HepG2 (cell line): ENCODE data around the gene STK17A. TPM values are rescaled to one million over a fixed set of nuclear protein-coding genes. Genes with fewer than 3 reads are reported as not detected.

ENCODE experiments used
- ADNP ChIP-seq: sonication (generic); formaldehyde crosslinking; IDR thresholded peaks from 2 replicates; pipeline ENCODE4 v1.4.0; 2020; ENCODE audit warnings: missing genetic modification reagents
- ATRX ChIP-seq: sonication (generic); formaldehyde crosslinking; IDR thresholded peaks from 2 replicates; pipeline ENCODE4 v1.4.0; 2020; ENCODE audit warnings: missing genetic modification reagents, borderline replicate concordance
- GATAD1 ChIP-seq: IDR thresholded peaks from 2 replicates; pipeline ENCODE4 v1.6.1; 2016; ENCODE audit warnings: missing genetic modification reagents, missing compliant biosample characterization
- IRX3 ChIP-seq: sonication (generic); formaldehyde crosslinking; IDR thresholded peaks from 2 replicates; pipeline ENCODE4 v1.8.1; 2023; ENCODE audit warnings: mild to moderate bottlenecking, low read depth, missing genetic modification reagents, borderline replicate concordance
- JDP2 ChIP-seq: sonication (generic); formaldehyde crosslinking; IDR thresholded peaks from 2 replicates; pipeline ENCODE4 v1.8.1; 2022; ENCODE audit warnings: missing genetic modification reagents, borderline replicate concordance
- MEF2D ChIP-seq: sonication (generic); formaldehyde crosslinking; IDR thresholded peaks from 2 replicates; pipeline ENCODE4 v1.5.1; 2020; ENCODE audit warnings: mild to moderate bottlenecking, missing genetic modification reagents
- PHB2 ChIP-seq: fragments of 450-650 bp; IDR thresholded peaks from 2 replicates; pipeline ENCODE4 v1.6.1; 2018; ENCODE audit not compliant: partially characterized antibody
- PLRG1 ChIP-seq: fragments of 450-650 bp; conservative IDR thresholded peaks from 2 replicates; pipeline ENCODE4 v1.6.1; 2016
- POLR2A ChIP-seq, 2 experiments: IDR thresholded peaks; 2 replicates each; pipeline ENCODE4 v1.6.1; 2011; ENCODE audit warnings: low read depth in 2 of 2, low read length in 2 of 2, mild to moderate bottlenecking in 1 of 2, moderate library complexity in 1 of 2; ENCODE audit not compliant: insufficient read depth in 1 of 2
- POLR2AphosphoS2 ChIP-seq: IDR thresholded peaks from 2 replicates; pipeline ENCODE4 v1.6.1; 2011; ENCODE audit warnings: low read depth, low read length, improper control_type of control experiment
- SP140L ChIP-seq: sonication (generic); formaldehyde crosslinking; IDR thresholded peaks from 2 replicates; pipeline ENCODE4 v1.4.0; 2020; ENCODE audit warnings: missing genetic modification reagents, borderline replicate concordance
- TCF7 ChIP-seq: sonication (generic); IDR thresholded peaks from 2 replicates; pipeline ENCODE4 v1.6.1; 2016; ENCODE audit warnings: antibody characterized with exemption, low read depth
- TMF1 ChIP-seq: sonication (generic); formaldehyde crosslinking; IDR thresholded peaks from 2 replicates; pipeline ENCODE4 v1.8.1; 2022; ENCODE audit warnings: low read depth, missing genetic modification reagents
- TP53 ChIP-seq: sonication (generic); formaldehyde crosslinking; conservative IDR thresholded peaks from 2 replicates; pipeline ENCODE4 v1.4.0; 2020; ENCODE audit warnings: missing genetic modification reagents
- ZNF232 ChIP-seq: sonication (generic); formaldehyde crosslinking; IDR thresholded peaks from 2 replicates; pipeline ENCODE4 v1.4.0; 2020; ENCODE audit warnings: missing genetic modification reagents, borderline replicate concordance
- ZNF33A ChIP-seq: sonication (generic); formaldehyde crosslinking; IDR thresholded peaks from 2 replicates; pipeline ENCODE4 v1.5.1; 2020; ENCODE audit warnings: missing genetic modification reagents, mild to moderate bottlenecking, moderate library complexity, borderline replicate concordance
- ZNF496 ChIP-seq: sonication (generic); formaldehyde crosslinking; IDR thresholded peaks from 2 replicates; pipeline ENCODE4 v1.8.1; 2023; ENCODE audit warnings: mild to moderate bottlenecking, moderate library complexity, missing genetic modification reagents; ENCODE audit not compliant: insufficient replicate concordance
- ZNF530 ChIP-seq: sonication (generic); formaldehyde crosslinking; IDR thresholded peaks from 2 replicates; pipeline ENCODE4 v1.5.0; 2020; ENCODE audit warnings: low read depth, mild to moderate bottlenecking, missing genetic modification reagents
- ZNF546 ChIP-seq: sonication (generic); formaldehyde crosslinking; conservative IDR thresholded peaks from 2 replicates; pipeline ENCODE4 v1.8.1; 2023; ENCODE audit warnings: mild to moderate bottlenecking, missing genetic modification reagents
- polyA plus RNA-seq, 8 experiments: library from polyadenylated mRNA; depleted of rRNA in 3 of 8; stranded (reverse) in 7 of 8; unstranded in 1 of 8; fragments of >200 nt; fragmentation: Illumina TruSeq in 4 of 8; extraction: Trizol in 4 of 8; gene quantifications; 2 replicates each; pipeline versions ENCODE4 v1.2.1 to v1.2.3, GENCODE V29; 2011 to 2016; ENCODE audit warnings: low read depth in 4 of 8, missing spikeins in 1 of 8, mixed read lengths in 1 of 8; ENCODE audit not compliant: insufficient read depth in 1 of 8
- total RNA-seq, 5 experiments: library from RNA; depleted of rRNA; stranded (reverse); fragments of >200 nt; fragmentation: Illumina TruSeq; extraction: Trizol; gene quantifications; 2 replicates each; pipeline ENCODE4 v1.2.3, GENCODE V29; 2016; ENCODE audit warnings: low read depth in 1 of 5
- TF ChIP-seq, protein P1 (sequence below): sonication (generic); formaldehyde crosslinking; IDR thresholded peaks from 2 replicates; pipeline ENCODE4 v1.9.0; 2021; ENCODE audit warnings: mild to moderate bottlenecking, missing genetic modification reagents
- TF ChIP-seq, protein P2 (sequence below): IDR thresholded peaks from 2 replicates; pipeline ENCODE4 v1.6.1; 2016; ENCODE audit warnings: missing compliant biosample characterization, missing genetic modification reagents, borderline replicate concordance
- TF ChIP-seq, protein P3 (sequence below): sonication (generic); formaldehyde crosslinking; IDR thresholded peaks from 2 replicates; pipeline ENCODE4 v1.8.1; 2023; ENCODE audit warnings: missing genetic modification reagents, mild to moderate bottlenecking, borderline replicate concordance
- TF ChIP-seq, protein P4 (sequence below): sonication (generic); formaldehyde crosslinking; IDR thresholded peaks from 2 replicates; pipeline ENCODE4 v1.4.0; 2020; ENCODE audit warnings: mild to moderate bottlenecking, missing genetic modification reagents

The STK17A gene
- total and polyA plus RNA-seq, 2 of the 13 experiments (the other 11 are each of a cell fraction or from before 2014, with no cell fraction given): 18.6 to 24.3 TPM

DNA sequence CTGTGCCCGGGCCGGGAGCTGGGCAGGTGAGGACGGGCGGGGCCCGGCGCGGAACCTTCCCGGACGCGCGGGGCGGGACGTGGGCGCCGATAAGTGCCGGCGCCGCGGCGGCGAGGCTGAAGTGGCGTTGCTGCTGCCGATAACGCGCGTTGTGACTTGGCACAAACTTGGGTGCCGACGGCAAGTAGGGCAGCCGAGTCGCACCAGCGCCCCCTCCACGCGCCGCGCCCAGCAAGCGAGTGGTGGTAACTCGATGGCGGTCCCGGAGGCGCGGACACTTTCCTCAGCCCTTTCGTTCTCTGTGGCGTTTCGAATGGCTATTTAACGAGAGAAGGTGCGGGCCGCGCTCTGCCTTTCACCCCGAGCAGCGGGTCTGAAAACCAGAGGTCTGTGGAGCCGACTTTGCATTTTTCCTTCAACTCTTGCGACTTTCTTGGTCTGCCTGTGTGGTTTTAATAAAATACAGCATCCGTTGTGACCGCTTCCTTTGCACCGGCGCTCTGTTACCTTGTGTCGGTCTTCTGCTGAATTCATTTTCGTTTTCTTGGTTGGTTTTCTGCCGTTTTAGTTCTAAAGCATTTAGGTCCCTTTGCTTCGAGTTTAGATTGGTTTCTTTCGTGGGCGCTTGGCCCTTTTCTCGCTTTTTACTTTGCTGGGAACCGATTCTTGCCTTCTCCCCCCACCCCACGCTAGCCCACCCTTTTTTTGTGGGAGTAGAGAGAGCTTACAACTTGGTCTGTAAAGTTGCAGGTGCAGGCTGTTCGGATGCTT lies 701 bp downstream of the STK17A start (continued):
- TF ChIP-seq, protein P1, sequence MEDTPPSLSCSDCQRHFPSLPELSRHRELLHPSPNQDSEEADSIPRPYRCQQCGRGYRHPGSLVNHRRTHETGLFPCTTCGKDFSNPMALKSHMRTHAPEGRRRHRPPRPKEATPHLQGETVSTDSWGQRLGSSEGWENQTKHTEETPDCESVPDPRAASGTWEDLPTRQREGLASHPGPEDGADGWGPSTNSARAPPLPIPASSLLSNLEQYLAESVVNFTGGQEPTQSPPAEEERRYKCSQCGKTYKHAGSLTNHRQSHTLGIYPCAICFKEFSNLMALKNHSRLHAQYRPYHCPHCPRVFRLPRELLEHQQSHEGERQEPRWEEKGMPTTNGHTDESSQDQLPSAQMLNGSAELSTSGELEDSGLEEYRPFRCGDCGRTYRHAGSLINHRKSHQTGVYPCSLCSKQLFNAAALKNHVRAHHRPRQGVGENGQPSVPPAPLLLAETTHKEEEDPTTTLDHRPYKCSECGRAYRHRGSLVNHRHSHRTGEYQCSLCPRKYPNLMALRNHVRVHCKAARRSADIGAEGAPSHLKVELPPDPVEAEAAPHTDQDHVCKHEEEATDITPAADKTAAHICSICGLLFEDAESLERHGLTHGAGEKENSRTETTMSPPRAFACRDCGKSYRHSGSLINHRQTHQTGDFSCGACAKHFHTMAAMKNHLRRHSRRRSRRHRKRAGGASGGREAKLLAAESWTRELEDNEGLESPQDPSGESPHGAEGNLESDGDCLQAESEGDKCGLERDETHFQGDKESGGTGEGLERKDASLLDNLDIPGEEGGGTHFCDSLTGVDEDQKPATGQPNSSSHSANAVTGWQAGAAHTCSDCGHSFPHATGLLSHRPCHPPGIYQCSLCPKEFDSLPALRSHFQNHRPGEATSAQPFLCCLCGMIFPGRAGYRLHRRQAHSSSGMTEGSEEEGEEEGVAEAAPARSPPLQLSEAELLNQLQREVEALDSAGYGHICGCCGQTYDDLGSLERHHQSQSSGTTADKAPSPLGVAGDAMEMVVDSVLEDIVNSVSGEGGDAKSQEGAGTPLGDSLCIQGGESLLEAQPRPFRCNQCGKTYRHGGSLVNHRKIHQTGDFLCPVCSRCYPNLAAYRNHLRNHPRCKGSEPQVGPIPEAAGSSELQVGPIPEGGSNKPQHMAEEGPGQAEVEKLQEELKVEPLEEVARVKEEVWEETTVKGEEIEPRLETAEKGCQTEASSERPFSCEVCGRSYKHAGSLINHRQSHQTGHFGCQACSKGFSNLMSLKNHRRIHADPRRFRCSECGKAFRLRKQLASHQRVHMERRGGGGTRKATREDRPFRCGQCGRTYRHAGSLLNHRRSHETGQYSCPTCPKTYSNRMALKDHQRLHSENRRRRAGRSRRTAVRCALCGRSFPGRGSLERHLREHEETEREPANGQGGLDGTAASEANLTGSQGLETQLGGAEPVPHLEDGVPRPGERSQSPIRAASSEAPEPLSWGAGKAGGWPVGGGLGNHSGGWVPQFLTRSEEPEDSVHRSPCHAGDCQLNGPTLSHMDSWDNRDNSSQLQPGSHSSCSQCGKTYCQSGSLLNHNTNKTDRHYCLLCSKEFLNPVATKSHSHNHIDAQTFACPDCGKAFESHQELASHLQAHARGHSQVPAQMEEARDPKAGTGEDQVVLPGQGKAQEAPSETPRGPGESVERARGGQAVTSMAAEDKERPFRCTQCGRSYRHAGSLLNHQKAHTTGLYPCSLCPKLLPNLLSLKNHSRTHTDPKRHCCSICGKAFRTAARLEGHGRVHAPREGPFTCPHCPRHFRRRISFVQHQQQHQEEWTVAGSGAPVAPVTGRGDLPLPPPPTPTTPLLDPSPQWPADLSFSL (CRISPR knock-in tag): no peak
- no peak; the same call in 1 of the 2 replicates for TF ChIP-seq GATAD1
- no peak for TF ChIP-seq PHB2
- no peak for TF ChIP-seq POLR2AphosphoS2
- TF ChIP-seq, protein P2, sequence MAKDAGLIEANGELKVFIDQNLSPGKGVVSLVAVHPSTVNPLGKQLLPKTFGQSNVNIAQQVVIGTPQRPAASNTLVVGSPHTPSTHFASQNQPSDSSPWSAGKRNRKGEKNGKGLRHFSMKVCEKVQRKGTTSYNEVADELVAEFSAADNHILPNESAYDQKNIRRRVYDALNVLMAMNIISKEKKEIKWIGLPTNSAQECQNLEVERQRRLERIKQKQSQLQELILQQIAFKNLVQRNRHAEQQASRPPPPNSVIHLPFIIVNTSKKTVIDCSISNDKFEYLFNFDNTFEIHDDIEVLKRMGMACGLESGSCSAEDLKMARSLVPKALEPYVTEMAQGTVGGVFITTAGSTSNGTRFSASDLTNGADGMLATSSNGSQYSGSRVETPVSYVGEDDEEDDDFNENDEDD (CRISPR knock-in tag): no peak
- TF ChIP-seq ZNF496 (CRISPR knock-in tag): no peak
- TF ChIP-seq ZNF232 (CRISPR knock-in tag): no peak
- TF ChIP-seq, protein P3, sequence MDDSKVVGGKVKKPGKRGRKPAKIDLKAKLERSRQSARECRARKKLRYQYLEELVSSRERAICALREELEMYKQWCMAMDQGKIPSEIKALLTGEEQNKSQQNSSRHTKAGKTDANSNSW (CRISPR knock-in tag): no peak
- TF ChIP-seq ZNF546 (CRISPR knock-in tag): no peak
- no peak for TF ChIP-seq JDP2 (CRISPR knock-in tag)
- no peak for TF ChIP-seq TP53
- TF ChIP-seq POLR2A (IDR thresholded peaks at IDR 0.05; ENCODE audit: insufficient read depth in 1 of 2, low read depth in 2 of 2, low read length in 2 of 2): no peak
- no peak for TF ChIP-seq ADNP (CRISPR knock-in tag)
- TF ChIP-seq MEF2D: no peak
- TF ChIP-seq ATRX (CRISPR knock-in tag): no peak
- no peak for TF ChIP-seq TMF1
- TF ChIP-seq ZNF33A (CRISPR knock-in tag): no peak
- TF ChIP-seq SP140L: no peak
- TF ChIP-seq IRX3 (CRISPR knock-in tag): no peak
- no peak for TF ChIP-seq TCF7
- TF ChIP-seq ZNF530: no peak
- TF ChIP-seq PLRG1: no peak
- TF ChIP-seq, protein P4, sequence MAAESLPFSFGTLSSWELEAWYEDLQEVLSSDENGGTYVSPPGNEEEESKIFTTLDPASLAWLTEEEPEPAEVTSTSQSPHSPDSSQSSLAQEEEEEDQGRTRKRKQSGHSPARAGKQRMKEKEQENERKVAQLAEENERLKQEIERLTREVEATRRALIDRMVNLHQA (CRISPR knock-in tag): no peak
